EL (cell line): ENCODE results near the gene COL19A1.
"Not testable (repeated sequence)": the region's sequence is repeated elsewhere in the genome, so short reads cannot be mapped to it uniquely, and the experiment has no call there.

Experiments
- DNase-seq: peaks from one replicate; pipeline ENCODE4 v3.0.0-alpha.2; 2016

Gene COL19A1

DNA sequence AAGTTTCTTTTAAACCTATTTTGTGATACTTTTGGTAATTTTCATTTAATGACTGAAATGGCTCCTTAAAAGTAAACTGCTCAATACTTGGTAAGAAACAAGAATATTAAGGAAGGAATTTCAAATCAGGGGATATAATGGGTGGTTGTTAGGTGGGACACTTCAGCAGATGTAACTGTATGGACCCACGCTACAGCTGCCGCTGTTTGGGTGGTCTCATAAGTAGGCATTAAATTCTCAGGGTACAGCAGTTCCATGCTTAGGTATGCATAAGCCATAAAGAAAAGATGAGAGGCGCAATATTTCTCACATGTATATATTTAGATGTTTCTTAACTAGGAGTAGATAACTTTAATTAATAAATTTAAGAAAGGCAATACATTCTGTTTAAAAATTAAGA is 35.0 kb downstream of the COL19A1 start:
- DNase-seq: no peak

DNA sequence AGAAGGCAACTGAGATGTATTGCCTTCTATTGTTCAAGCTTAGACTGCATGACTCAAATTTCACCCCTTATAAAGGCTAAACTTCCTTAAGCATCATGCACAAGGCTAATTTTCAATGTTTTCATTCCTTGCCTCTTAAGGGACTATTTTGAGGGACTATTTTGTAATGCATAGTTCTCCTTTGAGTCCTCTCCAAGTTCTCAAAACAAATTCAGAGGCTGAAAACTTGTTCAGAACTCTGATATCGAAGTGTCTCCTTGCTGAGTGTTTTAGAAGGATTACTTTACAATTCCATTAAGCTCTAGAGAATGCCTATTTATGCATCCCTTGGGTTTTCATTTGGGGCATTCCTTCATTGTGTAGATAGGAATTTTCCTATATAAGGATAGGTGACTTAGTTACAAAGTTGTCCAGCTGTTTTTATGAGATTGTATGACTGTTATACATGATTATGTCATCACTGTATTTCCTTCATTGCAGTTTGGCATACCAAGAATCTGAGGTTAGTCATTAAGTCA is 41.7 kb downstream of the COL19A1 start:
- no peak for DNase-seq

DNA sequence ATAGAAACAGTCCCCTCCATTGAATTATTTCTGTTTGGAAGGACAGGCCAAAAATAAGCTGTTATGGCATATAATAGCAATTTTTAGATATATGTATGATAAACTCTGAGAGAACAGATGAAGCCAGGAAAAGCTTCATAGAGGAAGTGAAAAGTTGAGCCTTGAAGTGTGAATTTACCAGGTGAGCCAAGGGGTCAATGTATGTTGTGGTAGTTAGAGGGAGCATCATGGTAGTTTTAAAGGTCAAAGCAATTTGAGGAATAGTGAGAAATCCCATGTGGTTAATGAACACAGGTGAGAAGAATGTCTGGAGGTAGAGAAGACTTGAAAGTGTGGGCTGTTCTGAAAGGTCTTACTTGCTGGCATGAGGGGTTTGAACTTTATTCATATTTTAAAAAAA is 47.0 kb downstream of the COL19A1 start:
- no peak for DNase-seq

DNA sequence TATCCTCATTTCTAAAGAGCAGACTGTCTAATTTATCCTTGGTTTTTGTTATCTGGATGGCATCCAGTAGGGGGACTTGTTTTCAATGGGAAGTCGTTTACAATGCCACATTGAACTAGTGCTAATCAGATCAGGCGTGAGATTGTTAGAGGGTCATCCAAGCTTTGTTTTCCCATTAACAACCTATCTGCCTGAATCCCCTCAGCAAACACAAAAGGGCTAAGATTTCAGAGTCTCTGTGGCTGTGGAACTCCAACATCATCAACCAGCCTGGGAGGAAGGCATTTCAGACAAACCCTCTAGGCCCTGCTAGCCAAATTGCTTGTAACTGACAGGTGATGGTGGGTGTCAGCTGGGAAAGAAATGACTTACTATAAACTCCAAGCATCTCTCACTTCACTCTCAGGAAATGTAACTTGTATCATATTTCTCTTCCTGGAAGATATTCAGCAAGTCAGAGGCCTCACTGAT is 47.7 kb downstream of the COL19A1 start:
- no peak for DNase-seq

DNA sequence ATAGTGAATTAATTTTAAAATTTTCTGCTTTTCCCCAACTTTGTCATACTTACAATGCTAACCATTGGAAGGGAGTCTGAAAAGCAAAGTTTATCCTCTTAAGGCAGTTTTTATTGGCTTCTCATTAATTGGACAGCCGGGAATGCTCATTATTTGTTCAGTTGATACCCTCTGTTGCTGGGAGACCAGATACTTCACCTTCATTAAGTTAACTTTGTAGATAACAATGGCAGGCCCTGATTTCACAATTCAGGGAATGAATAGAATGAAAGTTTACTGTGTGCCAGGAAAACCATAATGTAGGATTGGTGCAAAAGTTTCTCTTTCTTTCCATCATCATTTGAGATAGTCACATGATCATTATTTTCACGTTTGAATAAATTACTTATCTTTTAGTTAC is 49.0 kb downstream of the COL19A1 start:
- no peak for DNase-seq

DNA sequence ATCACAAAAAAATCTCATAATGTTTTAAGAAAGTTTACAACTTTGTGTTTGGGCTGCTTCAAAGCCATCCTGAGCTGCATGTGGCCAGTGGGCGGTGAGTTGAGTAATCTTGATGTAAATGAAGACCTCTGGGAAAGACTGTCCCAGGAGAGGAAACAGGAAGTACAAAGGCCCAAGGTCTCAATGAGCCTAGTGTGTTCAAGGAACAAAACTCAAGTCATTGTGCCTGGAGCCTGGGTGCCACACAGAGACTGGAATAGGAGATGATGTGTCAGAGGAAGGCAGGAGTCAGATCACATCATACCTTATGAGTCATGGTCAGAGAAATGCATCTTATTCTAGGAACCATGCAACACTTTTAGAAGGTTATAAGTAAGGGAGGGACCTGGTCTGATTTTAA is 51.5 kb downstream of the COL19A1 start:
- peak; percentile 44 for DNase-seq

DNA sequence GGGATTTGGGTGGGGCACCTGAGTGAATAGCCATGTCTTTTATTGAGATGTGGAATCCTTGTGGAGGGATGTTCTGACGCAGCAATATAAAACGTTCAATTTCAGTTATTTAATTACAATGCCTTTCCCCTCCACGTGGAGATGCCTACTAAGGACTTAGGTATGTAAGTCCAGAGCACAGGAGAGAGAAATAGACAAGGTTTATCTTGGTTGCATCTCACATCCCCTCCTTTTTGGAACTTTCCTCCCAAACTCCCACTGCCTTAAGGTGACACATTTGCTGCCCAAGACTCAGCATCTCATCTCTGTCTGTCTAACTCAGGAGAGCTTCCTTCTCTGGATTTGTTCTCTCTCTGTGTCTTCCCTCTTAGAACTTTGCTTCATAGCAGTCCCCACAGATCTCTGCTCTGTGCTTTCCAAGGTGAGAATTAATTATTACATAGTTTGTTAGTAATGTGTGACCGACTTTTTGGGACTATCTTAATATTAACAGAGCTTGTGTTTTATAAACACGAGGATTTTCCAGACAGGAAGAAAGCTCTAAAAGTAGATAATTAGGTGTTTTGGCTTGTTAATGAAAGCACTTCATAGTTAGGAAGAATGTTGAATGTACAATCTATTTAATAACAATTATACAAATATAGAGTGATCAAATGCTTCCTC is 52.6 kb downstream of the COL19A1 start:
- no peak for DNase-seq

DNA sequence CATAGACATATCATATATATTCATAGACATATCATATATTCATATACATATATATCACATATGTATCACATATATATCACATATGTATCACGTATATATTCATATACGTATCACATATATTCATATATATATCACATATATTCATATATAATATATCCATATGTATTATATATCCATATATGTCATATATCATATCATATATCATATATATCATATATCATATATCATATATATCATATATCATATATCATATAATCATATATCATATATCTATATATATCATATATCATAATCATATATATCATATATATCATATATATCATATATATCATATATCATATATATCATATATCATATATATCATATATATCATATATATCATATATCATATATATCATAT is 54.7 kb downstream of the COL19A1 start:
- DNase-seq: not testable (repeated sequence)

DNA sequence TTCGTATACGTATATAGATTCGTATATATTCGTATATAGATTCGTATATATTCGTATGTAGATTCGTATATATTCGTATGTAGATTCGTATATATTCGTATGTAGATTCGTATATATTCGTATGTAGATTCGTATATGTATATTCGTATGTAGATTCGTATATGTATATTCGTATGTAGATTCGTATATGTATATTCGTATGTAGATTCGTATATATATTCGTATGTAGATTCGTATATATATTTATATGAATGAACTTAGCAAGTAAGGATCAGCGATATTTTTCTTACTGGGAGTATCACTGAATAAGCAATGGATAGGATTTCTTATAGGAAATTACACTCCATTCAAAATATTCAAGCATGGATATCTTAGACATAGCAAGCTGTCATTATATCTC is 55.3 kb downstream of the COL19A1 start:
- not testable (repeated sequence) for DNase-seq

DNA sequence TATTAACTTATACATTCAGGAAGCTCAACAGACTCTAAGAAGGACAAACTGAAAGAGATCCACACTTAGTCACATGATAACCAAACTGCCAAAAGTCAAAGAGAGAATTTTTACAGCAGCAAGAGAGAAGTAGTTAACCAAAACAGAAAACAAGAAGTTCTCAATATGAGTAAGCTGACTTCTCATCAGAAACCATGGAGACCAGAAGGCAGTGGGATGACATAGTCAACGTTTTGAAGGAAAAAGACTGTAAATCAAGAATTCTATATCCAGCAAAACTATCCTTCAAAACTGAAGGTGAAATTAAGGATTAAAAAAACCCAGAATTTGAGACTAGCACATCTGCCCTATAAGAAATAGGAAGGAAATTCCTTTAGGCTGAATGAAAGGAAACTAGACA is 60.4 kb downstream of the COL19A1 start:
- DNase-seq: no peak

DNA sequence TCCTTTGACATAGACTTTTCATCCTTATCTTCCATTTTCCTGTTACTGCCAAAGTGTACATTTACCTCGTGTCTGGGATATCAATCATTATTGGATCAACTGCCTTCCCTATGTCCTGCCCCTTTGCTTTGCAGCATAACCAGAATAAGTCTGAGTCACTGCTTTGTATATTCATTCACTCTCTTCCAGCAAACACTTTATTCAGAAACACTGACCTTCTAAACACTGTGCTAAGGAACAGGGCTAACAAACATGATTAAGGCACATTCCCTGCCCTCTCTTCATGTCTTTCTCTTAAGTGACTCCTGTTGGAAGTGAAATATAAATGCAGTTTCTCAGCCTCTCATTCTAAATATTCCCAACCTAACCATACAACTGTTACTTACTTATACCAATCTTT is 66.9 kb downstream of the COL19A1 start:
- no peak for DNase-seq

DNA sequence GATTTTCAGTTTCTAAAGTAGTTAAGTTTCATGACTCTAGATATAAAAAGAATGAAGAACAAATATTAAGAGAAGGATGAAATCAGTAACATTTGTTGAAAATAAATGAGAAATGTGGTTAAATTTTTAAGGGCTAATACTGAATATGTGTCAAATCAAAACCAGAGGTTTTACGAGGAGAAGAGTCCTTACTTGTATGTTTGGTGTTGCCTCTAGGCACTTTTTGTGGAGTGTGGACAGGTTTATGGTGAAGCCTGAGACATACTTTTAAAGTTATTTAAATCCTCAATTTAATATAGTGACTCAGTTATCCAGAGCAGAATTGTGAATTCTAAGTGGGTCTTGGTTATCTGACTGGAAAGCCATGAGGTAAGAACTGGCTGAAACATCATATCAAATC is 68.7 kb downstream of the COL19A1 start:
- DNase-seq: no peak

DNA sequence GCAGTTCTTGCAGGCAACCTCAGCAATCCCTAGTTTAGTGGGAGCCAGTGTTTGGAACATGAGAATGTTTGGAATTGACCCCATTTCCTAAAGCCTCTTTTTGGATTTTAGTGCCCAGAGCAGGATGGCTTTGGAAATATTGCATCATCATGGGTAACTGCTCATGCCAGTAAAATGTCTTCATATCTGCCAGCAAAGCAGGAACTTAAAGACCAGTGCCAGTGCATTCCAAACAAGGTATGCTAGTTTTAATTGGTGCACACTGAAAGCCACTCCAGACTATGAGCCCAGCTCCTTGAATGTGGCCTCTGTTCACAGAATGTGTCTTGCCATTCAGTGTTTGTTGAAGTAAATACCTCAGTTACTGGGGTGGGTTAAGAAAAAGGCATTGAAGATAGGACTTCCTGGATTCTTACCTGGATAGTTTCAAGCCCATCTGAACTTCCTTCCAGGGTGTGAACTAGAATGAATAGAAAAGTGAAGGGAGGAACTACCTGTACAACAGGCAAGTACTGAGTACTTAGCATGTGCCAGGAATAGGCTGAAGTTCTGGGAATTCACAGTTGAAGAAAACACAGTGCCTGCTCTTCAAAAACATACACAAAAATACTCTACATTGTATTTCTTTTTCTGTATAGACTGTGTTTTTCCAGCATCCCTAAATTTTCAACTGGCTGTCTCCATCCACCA is 70.5 kb downstream of the COL19A1 start:
- peak; percentile 2 for DNase-seq

DNA sequence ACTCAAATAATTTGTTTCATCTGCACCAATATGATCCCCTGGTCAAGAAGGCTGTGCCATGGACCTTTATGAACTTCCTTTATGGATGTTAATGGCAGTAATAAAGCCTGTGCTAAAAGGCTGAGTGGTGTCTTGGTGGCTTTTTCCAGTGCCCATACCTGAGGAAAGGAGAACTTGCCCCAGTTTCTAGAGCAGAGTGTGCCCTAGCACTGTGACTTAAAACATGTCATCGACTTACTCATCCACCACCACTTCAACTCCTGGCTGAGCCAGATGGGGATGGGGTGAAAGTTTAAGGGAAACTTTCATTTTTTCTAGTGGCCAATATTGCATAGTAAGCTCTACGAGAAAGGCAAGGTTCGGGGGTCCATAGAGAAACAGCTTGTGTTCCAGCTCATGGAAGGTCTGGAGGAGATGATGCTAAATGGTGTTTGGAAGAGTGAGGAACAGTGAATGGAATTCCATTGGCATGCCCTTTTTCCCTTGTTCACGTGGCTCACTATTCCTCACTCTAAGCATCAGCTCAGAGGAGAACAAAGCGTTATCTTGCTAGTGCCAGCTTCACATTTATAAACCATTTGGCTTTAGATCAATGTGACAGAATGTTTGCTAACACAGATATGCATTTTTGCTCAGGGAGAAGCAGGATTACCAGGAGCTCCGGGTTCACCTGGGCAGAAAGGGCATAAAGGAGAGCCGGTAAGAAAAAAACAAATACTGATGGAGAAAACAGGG is 71.2 kb downstream of the COL19A1 start:
- DNase-seq: no peak

DNA sequence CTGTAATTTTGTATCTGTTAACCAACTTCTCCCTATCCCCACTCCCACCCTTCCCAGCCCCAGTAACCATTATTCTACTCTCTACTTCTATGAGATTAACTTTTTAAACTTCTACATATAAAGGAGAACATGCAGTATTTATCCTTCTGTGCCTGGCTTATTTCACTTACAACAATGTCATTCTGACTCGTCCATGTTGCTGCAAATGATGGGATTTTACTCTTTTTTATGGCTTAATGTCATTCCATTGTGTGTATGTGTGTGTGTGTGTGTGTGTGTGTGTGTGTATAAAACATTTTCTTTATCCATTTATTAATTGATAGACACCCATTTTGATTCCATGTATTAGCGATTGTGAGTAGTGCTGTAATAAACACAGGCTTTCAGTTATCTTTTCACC is 76.1 kb downstream of the COL19A1 start:
- no peak for DNase-seq

DNA sequence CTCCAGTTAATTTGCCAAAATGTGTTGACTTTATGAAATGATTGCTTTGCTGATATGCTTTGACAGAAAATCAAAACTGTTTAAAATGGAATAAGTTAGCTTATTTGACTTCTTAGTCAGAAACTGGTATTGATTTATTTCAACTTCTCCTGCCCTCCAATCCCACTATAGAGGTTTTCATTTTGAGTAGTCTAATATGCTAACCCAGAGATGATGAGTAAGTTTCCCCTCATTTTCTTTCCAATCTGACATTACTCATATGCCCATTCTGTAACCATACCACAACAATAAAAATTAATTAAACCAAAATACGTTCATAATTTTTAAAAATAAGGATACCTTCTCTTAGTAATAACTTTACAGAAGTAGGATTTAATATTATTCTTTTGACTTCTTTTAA is 78.8 kb downstream of the COL19A1 start:
- no peak for DNase-seq

DNA sequence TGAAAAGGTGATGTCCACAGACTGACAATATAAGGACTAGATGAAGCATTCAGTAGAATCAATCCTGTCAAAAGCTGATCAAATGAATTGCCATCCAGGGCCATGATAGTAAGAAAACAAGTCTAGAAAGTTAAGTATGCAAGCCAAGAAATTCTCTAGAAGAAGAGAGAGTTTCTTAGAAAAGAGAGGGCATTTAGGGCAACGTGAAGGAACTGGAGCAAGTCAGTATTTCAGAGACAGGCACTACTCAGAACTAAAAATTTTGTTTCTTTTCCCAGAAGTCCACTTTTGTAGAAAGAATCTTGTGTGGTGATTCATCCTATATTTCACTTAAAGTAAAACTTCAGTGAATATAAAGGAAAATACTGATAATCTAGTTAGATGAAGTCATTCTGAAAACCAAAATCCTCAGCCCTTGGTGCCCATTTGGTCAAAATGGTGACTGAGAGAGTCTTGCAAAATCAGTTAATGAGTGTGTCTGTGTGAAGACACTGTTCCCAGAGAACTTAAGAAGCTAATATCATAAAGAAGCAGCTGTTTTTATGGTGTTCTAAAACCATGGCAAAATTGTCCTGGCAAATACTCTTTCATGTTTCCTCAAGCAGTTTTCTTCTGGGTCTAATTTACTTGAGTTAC is 82.2 kb downstream of the COL19A1 start:
- DNase-seq: no peak

DNA sequence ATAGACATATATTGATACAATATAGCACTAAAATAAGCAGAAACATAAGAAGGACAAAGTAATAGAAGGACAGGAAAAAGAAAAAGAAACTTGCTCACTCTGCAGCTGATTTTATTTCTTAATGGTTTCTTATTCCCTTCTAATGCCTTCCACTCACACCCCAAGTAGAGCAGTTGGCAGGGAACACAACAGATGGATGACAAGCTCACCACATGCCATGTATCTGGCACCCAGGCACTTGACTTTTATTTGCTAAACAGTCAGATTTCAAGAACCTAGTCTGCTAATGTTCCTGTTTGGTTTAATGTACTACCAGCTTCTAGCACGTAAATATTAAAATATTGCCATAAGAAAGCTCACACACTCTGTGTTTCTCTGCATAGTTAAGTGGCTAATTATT is 87.1 kb downstream of the COL19A1 start:
- no peak for DNase-seq

DNA sequence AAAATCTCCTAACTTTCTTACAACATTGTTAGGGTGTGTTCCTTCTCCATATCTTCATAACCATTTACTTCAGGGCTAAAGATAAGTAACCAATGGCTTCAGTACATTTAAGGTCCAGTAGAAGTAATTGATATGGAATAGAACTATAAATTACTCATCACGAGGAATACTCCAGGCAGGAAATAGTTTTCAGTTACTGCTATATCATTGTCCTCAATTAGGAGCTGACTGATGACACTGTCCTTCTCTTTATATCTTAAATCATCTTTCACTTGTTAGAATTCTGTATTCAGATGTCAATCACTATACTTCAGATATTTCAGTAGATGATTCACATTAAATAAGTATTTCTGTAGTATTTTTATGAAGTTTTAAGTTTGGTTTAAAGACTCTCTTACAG is 88.4 kb downstream of the COL19A1 start:
- DNase-seq: no peak

DNA sequence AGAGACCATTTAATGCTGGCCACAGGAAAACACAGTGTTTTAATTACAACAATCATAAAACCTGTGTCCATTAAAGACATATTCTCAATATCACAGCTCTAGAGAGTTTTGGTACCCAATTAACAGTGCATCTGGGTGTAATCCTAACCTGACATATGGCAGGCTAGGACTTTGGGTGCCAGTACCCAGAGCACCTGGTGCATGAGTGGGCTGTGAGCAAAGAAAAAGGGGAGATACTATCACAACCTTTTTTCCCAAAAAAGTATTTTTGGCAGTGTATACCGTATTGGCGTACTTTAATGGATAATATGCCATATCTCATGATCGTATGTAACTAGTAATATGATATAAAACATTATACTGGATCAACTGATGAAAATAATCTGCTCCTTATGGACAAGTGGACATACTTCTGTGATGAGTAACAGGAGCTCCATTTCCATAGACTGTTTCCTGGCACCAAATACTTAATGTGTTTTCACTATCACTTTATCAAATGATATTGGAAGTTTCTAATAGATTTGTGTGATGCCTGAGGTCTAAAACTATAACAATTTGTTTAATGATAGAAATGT is 91.7 kb downstream of the COL19A1 start:
- peak; percentile 3 for DNase-seq

DNA sequence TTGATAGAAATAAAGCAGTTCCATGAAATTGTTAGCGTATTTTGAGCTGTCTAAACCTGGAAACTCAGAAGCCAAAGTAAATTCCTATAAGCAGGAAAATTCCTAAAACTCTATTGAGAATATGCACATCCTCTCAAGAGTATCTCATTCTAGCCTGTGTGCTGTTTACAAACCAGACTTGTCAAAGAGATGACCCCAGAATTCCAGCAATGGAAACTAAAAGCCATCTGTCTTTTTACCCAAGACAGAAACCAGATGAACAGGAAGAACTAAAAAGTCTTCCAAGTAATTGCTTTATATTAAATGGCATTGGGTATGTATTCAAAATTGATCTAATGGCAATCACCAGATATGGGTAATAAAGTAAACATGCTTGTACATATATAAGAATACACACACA is 92.6 kb downstream of the COL19A1 start:
- no peak for DNase-seq

DNA sequence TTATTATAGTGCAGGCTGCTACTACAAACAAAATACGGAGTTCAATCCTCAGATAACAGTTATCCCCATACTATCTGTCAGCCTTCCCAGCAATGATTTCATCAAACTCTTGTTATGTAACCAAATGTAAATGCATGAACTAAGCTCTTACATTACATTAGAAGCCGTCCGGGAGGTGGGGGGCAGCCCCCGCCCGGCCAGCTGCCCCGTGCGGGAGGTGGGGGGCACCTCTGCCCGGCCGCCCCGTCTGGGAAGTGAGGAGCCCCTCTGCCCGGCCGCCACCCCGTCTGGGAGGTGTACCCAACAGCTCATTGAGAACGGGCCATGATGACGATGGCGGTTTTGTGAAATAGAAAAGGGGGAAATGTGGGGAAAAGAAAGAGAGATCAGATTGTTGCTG is 99.6 kb downstream of the COL19A1 start:
- DNase-seq: not testable (repeated sequence)

DNA sequence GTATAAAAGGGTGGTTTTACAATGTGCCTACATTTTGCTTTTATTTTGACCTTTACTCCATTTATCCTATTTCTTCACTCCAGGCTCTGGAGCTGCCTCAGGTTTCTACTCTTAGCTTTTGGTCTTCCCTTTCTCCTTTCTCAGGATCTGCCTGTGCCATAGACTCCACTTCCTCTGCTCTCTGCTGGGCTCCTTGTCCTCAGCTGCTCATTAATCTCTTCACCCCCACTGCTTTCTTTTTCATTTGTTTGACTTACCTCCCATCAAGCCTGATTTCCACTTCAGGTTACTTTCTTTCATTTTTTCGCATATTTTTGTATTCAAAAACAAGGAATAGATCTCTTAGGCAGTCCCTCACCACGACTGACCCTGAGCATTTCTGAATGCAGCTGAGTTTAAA is 106.8 kb downstream of the COL19A1 start:
- no peak for DNase-seq
